GM20431 (cell line): ENCODE results near the gene COG6.

Experiments
- in situ Hi-C: fragments of 300-500 bp; cut with MseI, MboI; formaldehyde crosslinking; loops from one replicate; pipeline ENCODE4 v1.15.0; 2020; ENCODE audit warnings: low sequenced_read_pairs; ENCODE audit not compliant: unreplicated experiment

The COG6 gene

DNA sequence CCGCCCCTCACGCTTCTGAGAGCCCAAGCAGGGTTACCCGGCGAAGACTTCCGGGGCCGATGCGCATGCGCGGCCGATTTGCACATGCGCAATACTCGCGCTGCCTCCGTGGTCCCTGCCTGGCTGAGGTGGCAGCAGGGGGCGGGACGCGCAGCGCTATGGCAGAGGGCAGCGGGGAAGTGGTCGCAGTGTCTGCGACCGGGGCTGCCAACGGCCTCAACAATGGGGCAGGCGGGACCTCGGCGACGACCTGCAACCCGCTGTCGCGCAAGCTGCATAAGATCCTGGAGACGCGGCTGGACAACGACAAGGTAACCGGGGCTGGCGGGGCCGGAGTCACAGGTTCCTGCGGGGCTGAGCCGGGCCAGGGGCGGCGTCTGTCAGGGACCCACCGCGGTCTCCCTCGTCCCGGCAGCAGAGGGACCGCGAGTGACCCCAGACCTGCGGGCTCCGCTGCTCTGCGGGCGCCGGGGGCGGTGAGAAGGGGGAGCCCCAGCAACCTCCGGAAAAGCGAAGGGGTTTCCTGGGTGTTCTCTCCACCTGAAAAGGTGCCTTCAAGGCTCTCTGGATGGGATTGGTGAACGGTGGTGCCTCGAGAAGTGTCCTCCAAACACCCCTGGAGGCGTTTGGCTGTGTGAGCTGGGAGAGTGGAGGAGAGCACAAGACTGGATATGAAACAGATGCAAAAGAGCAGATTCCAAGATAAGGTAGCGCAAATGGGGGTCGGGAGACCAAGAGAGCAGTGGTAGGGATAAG, at the start of gene COG6:
TSS of gene COG6 (plus strand) at position 94 of the 756 bp plus-strand sequence. CDS start at position 159, 65 bp downstream.
- in situ Hi-C loops = no loop called here

DNA sequence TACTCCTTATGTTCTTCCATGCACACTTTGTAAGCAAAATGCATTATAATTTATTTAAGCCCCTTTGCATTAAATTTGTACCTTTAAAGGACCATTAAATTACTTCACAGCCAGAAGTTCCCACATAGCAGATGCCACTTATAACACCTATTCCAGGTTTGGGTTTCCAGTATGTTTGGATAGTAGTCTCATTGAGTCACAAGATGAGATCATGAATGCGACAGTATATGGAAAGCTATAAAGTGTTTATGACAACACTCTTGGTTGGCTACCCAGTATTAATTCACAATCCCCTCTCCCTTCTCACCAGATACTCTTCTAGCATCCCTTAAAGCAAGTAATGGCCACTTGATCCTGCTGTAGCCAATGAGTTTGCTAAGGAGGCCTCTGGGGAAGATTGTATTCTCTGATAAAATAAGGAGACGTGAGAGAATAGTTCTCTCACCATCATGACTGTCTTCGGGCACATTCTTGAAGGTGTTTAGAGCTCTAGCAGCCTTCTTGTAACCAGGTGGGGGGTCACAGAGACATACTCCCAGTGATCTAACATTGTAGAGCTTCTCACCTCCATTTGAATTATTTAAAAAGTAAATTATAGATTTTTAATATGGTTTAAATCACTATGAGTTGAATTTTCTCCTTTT, 49.7 kb upstream of the COG6 start:
- in situ Hi-C loops = loop anchor here (25.0 kb wide), 2 partner anchors 193 to 543 kb away; no protein-coding TSS in a partner anchor

DNA sequence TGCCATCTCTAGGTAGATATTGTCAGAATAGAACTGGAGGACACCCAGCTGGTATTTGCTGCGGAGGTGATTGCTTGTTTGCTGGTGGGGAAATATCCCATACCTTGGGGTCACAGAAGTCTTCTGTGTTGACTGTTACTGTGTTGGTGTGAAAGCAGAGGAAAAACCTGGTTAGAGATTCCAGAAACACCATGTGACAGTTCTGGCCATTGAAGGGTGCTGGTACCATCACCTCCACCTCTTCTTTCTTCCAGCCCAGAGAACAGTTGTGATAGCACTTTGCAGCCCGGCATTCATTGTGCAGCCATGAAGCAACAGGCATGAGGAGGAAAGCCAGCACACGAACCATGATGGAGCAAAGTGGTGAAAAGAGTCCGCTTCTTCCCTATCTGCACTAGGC, 47.6 kb upstream of the COG6 start:
- in situ Hi-C loops = loop anchor here (25.0 kb wide), 2 partner anchors 196 to 546 kb away; no protein-coding TSS in a partner anchor

DNA sequence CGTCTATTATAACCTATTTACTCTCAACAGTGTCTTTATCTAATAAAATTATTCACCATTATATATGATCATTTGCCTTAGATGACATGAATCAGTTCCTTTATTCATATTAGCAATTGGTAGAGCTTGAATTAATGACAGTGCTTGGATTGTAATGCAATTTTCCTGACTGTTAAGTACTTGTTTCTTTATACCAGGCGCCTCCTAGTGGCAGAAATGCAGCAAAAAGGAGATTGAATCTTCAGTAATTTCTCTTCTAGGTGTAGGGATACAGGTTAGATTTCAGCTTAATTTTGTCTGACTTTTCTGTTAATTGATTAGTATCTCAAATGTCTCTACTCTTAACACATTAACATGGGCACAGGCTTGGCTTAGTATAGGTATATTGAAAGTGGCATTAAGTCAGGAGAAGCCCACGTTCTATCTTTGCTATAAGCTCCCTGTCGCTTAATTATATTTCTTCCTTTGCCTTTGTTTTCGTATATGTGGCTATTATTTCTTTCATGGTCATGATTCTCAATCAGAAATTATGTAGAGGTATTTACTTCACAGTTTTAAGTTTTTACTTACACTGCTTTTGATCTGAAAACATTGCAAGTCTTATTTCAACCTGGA, 43.3 kb upstream of the COG6 start:
- in situ Hi-C loops = loop anchor here (10.0 to 25.0 kb wide), 3 partner anchors 200 to 550 kb away; no protein-coding TSS in a partner anchor

DNA sequence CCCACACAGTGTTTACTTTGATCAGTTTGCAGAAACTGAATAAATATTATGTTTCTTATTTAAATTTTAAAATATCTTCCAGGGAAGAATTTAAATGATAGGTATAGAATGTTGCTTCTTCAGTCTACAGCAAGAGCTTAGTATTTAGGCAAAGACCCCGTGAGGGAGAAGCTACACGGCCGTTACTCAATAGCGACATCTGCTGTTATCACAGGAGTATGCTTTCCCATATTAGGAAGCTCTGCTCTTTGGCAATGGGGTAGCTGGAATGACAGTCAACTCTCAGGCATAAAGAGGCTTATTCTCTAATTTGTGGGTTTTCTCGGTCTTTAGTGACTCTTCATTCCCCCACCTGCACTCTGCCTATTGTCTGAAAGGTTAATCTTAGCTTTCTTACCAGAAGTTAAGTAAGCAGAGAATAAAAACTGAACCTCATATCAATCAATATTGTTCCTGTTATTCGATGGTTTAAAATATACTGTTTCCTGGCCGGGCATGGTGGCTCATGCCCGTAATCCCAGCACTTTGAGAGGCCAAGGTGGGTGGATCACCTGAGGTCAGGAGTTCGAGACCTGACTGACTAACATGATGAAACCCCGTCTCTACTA, 39.3 kb upstream of the COG6 start:
- in situ Hi-C loops = loop anchor here (10.0 to 25.0 kb wide), 3 partner anchors 204 to 554 kb away; no protein-coding TSS in a partner anchor

DNA sequence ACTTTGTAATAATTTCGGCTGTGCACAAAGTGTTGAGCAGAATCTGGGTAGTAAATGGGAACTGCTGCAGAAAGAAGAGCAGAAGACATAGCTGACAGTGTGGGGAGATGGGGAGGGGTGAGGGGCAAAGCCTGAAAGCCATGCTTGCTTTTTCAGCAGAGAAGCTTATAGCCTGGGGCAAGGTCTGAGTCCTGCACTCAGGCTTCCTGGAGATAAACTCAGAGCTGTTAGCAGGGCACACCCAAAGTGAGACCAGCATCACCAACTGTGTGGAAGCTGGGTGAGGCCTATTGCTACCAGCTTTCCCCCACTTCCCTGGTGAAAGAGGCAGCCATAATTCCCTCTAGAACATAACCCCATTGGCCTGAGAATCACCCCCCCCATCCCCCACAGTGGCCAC, 36.9 kb upstream of the COG6 start:
- in situ Hi-C loops = loop anchor here (10.0 to 25.0 kb wide), 3 partner anchors 206 to 556 kb away; no protein-coding TSS in a partner anchor

DNA sequence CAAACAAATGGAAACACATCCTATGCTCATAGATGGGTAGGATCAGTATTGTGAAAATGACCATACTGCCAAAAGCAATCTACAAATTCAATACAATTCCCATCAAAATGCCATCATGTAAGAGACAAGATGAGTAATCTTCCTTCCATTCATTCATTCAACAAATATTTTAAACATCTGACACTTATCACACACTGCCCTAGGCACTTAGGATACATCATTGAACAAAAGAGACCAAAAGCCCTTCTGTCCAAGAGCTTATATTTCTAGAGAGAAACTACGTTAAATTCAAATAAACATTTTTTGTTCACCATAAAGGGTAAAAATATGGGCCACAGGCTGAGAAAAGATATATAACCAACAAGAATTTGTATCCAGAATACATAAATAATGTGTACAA, 32.0 kb upstream of the COG6 start:
- in situ Hi-C loops = loop anchor here (25.0 kb wide), 2 partner anchors 211 to 561 kb away; no protein-coding TSS in a partner anchor

DNA sequence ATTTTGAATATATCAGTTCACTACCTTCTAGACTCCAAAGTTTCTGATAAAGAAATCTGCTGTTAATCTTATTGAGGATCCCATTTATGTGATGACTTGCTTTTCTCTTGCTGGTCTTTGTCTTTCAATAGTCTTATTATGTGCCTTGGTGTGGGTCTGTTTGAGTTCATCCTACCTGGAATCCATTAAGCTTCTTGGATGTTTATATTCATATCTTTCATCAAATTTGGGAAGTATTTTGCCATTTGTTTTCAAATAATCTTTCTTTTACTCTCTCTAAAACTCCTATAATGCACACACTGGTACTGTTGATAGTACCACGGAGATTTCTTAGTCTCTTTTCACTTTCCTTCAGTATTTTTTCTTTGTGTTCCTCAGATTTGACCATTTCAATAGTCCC, 24.2 kb upstream of the COG6 start:
- in situ Hi-C loops = no loop called here

DNA sequence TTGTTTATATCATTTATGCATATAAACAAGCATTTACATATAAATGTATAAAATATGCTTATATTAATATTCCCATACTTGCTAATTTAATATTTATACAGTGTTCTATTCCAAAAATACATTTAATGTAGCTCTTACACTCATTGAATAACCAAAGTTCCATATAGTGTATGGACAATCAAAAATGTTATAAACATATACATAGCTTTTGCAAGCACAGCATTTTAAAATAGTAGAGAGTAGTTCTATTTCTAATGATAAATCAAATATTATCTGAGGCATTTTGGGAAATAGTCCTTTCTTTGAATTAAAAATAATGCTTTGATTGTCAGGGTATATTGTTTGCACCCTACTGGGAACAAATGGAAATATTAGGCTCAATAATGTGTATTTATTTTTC, 22.5 kb upstream of the COG6 start:
- in situ Hi-C loops = no loop called here

DNA sequence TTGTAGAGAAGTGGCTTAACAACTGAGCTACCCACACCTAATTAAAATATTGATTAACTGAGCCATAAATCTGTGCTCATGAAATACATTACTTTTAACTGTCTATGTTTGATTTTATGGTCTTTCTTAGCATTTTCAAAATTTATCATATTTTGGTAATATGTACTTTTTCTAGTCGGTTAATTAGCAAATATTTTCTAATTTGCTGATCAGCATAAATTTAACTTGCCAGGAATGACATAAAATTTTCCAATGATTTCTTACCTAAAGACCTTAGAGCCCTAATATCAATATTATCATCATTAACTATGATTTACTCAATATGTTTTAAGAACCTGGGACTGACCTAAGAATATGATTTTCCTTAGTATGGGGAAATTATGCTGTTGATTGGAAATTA, 19.9 kb upstream of the COG6 start:
- in situ Hi-C loops = no loop called here

DNA sequence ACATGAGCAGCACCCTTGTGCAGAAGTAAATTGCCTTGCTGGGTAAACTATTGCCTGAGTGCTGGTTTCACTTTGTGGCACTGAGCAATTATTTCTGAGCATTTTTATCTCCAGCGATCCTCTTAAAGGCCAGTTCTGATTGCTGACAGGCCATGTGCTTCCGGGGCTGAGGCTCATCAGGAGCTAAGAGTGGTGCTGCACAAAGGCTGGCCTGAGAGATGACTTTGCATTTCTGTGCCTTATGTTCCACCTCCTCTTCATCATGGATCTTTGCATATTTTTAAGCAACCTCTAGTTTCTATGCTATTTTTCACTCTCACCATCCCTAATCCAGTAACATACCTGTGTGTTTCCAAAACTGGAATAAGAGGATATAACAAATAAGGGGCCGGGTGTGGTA, 17.6 kb upstream of the COG6 start:
- in situ Hi-C loops = no loop called here

DNA sequence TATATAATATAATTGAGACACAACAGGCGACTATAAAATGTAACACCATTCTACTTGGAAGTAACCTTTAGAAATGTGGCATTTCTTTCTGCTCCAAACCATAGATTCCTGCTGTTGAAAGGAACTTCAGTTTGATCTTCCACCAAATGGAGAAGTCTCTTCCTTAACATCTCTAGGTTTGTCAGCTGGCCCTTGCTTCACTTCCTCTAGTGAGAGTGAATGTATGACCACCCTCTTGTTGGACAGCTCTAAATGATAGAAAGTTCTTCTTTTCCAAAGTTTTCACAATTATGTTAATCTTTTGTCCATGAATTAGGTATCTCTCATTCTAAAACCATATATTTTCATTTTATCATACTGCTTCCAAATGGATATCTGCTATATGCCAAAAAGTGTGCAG, 13.8 kb upstream of the COG6 start:
- in situ Hi-C loops = no loop called here

DNA sequence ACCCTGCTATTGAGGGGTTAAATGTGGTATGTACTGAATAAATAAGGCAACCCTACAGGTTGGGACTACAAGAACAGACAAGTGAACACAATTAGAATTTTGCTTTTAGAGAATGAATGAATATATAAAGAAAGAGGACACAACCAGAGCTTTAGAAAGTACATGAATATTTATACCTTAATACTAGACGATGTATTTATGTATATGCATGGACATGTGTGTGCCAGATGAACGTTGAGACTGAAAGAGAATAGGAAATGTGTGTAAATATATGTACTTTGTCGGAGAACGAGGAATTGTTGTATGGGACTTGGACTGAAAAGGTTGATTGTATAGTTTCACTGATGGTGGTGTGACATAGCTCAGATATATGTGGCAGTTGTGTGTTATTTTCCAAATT, 9.3 kb upstream of the COG6 start:
- in situ Hi-C loops = no loop called here

DNA sequence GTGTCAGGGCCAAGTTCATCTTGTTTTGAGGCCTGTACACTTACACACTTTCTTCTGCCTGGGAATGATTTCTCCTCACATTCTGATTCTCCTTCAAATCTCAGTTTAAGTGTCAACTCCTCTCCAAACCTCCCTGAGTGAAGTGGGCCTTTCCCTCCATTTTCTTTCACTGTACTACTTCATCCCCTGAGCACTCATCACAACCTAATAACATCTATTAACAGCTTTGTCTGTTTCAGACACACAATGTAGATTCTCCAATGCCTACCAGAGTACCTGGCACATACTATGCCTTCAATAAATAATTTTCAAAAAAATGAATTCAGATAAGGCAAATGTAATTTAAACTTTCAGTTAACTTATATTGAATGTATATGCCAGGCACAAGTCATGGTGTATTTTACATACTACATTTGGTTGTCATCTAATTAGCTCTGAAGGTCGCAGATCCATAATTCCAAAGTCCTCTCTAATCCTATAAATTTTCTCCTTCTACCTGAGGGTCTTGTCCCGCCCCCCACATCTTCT, 357 bp upstream of the COG6 start:
- in situ Hi-C loops = no loop called here

DNA sequence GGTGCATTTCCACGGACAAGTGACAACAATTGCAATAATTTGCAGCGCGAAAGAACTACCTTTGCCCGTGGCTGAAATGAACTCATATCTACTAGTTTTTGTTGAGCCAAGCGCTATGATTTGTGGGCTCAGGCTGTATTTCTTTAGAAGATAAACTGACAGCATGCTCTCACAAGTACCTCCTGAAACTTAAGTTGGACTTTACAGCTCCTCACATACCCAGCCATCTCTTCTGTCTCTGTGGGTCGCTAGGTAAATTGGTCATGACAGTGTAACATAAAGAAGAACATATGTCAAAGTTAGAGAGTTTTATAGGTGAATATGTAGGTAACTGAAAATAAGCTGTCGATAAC, 839 bp downstream of the COG6 start:
- in situ Hi-C loops = no loop called here

DNA sequence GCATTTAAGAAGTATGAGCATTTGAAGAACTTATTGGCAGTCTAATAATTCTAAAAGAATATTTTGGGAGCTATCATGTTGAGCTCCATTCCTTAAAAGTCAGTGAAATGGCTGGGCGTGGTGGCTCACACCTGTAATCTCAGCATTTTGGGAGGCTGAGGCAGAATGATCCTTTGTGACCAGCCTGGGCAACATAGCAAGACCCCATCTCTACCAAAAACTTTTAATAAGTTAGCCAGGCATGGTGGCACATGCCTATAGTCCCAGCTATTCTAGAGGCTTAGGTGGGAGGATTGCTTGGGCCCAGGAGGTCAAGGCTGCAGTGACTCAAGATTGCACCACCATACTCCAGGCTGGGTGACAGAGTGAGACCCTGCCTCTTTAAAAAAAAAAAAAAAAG, 8.0 kb downstream of the COG6 start:
- in situ Hi-C loops = no loop called here

DNA sequence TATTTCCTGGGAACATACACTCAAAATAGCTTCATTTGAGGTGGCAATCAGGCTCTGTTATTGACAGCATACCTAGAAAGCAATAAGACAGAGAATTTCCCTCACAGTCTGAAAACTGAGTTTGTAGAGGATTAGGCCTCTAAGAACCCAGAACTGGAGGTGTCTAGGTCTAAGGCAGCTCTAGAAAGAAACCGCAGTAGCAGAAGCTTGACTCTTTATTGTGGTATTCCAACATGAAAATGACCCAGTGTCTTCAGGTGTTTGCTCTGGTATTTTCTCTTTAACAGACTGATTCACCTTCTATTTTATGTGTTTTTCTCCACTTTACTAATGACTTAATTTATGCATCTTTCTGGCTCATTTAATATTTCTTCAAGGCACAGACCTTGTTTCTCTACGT, 8.5 kb downstream of the COG6 start:
- in situ Hi-C loops = no loop called here

DNA sequence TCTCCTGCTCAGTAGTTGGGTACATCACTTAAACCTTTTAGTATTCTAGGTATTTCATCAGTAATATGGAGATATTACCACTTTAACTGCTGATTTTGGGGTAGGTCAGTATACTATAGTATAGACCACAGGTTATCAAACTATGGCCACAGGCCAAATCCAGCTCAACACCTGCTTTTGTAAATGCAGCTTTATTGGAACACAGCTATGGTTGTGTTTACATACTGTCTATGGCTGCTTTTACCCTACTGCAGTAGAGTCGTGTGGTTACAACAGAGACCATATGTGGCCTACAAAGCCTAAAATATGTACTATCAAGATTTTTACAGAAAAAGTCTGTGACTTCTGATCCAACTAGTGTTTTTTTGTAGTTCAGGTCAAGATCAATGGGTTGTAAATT, 10.3 kb downstream of the COG6 start:
- in situ Hi-C loops = no loop called here

DNA sequence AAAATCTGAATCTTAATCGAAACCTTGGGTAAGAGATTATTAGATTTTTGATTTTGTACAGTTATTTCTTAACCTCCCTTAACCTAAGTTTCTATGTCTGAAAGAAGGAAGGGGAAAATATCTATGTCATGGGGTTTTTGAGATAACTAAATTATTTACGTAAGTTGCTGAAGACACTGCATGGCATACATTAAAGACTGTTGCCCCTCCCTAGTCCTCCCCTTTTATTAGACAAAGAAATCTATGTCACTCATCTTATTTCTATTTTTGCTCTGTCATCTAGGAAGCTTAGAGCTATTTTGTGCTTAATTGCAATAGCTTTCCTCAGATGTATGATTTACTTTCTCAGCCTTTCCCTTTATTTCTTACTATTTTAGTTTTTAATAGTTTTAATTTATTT, 15.0 kb downstream of the COG6 start:
- in situ Hi-C loops = no loop called here

DNA sequence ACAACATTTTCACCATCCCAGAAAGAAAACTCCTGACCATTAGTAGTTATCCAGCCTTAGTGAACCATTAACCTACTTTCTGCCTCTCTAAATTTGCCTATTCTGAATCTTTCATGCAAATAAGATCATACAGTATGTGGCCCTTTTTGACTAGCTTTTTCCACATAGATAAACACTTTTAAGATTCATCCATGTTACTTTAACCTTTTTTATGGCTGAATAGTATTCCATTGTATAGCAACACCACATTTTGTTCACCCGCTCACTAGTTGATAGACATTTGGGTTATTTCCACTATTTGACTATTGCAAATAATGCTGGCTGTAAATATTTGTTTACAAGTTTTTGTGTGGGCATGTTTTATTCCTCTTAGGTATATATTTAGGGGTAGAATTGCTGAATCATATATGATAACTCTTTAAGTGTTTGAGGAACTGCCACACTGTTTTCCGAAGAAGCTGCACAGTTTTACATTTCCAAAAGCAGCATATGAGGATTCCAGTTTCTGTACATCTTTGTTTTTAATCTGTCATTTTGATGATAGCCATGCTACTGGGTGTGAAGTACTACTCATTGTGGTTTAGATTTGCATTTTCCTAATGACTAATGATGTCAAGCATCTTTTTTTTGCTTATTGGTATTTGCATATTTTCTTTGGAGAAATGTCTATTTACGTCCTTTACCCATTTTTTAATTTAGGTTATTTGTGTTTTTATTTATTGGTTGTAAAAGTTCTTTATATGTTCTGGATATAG, 17.1 kb downstream of the COG6 start:
- in situ Hi-C loops = no loop called here
